Mammary microvascular endothelial cell (primary cell): ENCODE data around the gene MARCHF6. TPM values are rescaled to one million over a fixed set of nuclear protein-coding genes. Genes with fewer than 3 reads are reported as not detected.

Source experiments
- total RNA-seq: library from RNA; depleted of rRNA; stranded (reverse); fragments of >200 nt; gene quantifications from 2 replicates; pipeline ENCODE4 v1.2.3, GENCODE V29; 2015

The MARCHF6 gene
- 17.2 and 17.4 TPM in 2 replicates for total RNA-seq

DNA sequence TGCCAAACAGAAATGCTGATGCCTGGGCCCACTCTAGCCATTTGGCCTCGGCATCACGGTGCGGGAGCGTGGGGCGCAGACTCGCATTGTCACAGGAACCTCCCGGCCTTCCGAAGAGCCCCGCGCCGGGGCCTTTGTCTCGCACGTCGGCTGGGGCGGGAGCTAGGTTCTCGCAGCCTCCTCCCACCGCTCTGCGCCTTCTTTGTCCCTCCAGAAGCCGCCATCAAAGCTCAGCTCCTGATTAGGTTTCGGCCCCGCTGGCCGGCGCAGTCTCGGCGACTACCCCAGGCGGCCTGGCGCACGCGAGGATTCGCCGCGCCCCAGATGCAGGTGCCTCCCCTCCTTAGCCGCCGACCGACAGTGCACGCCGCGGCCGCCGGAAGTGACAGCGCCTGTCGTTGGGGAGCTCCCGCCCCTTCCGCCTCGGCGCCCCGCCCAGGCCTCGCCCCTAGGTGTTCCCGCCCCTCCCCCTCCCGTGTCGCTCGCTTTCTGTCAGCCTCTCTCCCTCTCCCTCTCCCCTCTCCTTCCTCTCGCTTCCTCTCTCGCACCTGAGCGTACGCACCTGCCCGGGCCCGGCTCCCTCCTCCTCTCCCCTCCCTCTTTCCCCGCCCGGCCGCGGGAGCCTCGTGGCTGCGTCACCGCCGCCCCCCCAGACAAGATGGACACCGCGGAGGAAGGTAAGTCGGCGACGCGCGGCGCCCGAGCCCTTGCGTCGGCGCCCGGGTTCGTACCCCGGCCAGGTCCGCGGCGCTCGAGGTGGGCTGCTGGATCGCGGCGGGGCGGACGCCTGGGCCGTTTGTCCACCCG is at the start of gene MARCHF6:
MARCHF6 (plus strand) TSS at position 455 of the 807 bp plus-strand sequence; CDS start at position 659, 204 bp downstream.

GRCh38 chr5:10307206-10308148 is 46.0 kb upstream of the MARCHF6 start, which contains the start of gene CMBL:
CMBL (minus strand) TSS chr5:10307902; CDS start chr5:10290762, 17,140 bp downstream.

Other genes with a start within 250 kb of the MARCHF6 start
- gene ATPSCKMT, start 103.8 kb upstream of the MARCHF6 start, total RNA-seq, result 13.9 and 23.7 TPM in 2 replicates
- gene CCT5, start 103.4 kb upstream of the MARCHF6 start, total RNA-seq, result 610 and 639 TPM in 2 replicates
- 5.9 and 6.0 TPM in 2 replicates for gene CMBL, start 45.8 kb upstream of the MARCHF6 start, total RNA-seq
- 1.4 and 2.5 TPM in 2 replicates for gene ROPN1L, start 88.2 kb downstream of the MARCHF6 start, total RNA-seq
- gene ANKRD33B, start 210.4 kb downstream of the MARCHF6 start, total RNA-seq, result 5.3 and 6.9 TPM in 2 replicates